HEK293T (cell line): ENCODE measurements around the gene ADAMTS17.

Experiments used
- ARNT ChIP-seq: fragments of 450-650 bp; IDR thresholded peaks from 2 replicates; pipeline ENCODE4 v1.6.1; 2017; ENCODE audit warnings: mild to moderate bottlenecking
- BHLHE40 ChIP-seq: fragments of 450-650 bp; IDR thresholded peaks from 2 replicates; pipeline ENCODE4 v1.6.1; 2016; ENCODE audit warnings: mild to moderate bottlenecking, moderate library complexity, borderline replicate concordance
- ELF4 ChIP-seq: fragments of 450-650 bp; IDR thresholded peaks from 2 replicates; pipeline ENCODE4 v1.6.1; 2017; ENCODE audit warnings: antibody characterized with exemption
- FOXK2 ChIP-seq: fragments of 450-650 bp; IDR thresholded peaks from 2 replicates; pipeline ENCODE4 v1.6.1; 2016; ENCODE audit warnings: mild to moderate bottlenecking
- FOXM1 ChIP-seq: fragments of 450-650 bp; IDR thresholded peaks from 2 replicates; pipeline ENCODE4 v1.6.1; 2017; ENCODE audit warnings: mild to moderate bottlenecking, borderline replicate concordance
- ZNF384 ChIP-seq: fragments of 450-650 bp; IDR thresholded peaks from 2 replicates; pipeline ENCODE4 v1.6.1; 2016

- TF ChIP-seq FOXM1 (no peak), FOXK2 (no peak), ELF4 (no peak), BHLHE40 (no peak), ARNT (no peak), ZNF384 (no peak)
Observed at GRCh38 chr15:100224206-100225185, 117.3 kb downstream of the ADAMTS17 start.
